Glutamatergic neuron (in vitro differentiated cells): Measurements from ENCODE around the gene CRHR2. TPM values are rescaled to one million over a fixed set of nuclear protein-coding genes. Genes with fewer than 3 reads are reported as not detected.

Source experiments
- DNase-seq: peaks from one replicate; pipeline ENCODE4 v3.0.0; 2022
- H3K27ac Mint-ChIP-seq: one replicate; pipeline ENCODE4 v1.8.0; 2020; ENCODE audit warnings: mild to moderate bottlenecking, mixed read lengths, inconsistent platforms; ENCODE audit not compliant: unreplicated experiment
- H3K27me3 Mint-ChIP-seq: one replicate; pipeline ENCODE4 v1.8.0; 2020; ENCODE audit warnings: mild to moderate bottlenecking, moderate library complexity, mixed read lengths, inconsistent platforms; ENCODE audit not compliant: unreplicated experiment
- H3K36me3 Mint-ChIP-seq: one replicate; pipeline ENCODE4 v1.8.0; 2020; ENCODE audit warnings: mild to moderate bottlenecking, mixed read lengths, inconsistent platforms; ENCODE audit not compliant: unreplicated experiment
- H3K4me1 Mint-ChIP-seq: one replicate; pipeline ENCODE4 v1.8.0; 2020; ENCODE audit warnings: mild to moderate bottlenecking, low read depth, mixed read lengths, inconsistent platforms; ENCODE audit not compliant: unreplicated experiment
- H3K4me3 Mint-ChIP-seq: one replicate; pipeline ENCODE4 v1.8.0; 2020; ENCODE audit warnings: mild to moderate bottlenecking, mixed read lengths, inconsistent platforms; ENCODE audit not compliant: unreplicated experiment
- H3K9me3 Mint-ChIP-seq: one replicate; pipeline ENCODE4 v1.8.0; 2020; ENCODE audit warnings: mild to moderate bottlenecking, moderate library complexity, mixed read lengths, inconsistent platforms; ENCODE audit not compliant: unreplicated experiment
- total RNA-seq: library from RNA; stranded (reverse); fragmentation: NEBNext Ultra II Directional; extraction: Animal tissue kit (Norgen Biotek cat#: 25700); gene quantifications from one replicate; pipeline ENCODE4 v1.2.1, GENCODE V29; 2021; ENCODE audit not compliant: unreplicated experiment
- TF ChIP-seq, protein P1 (sequence below): fragments of 200-600 bp; sonication (generic); IDR thresholded peaks from one replicate; pipeline ENCODE4 v1.5.0; 2021; ENCODE audit not compliant: partially characterized antibody, unreplicated experiment

Gene CRHR2
- total RNA-seq, 1 donor from 2014 or later: 2.4 TPM

DNA sequence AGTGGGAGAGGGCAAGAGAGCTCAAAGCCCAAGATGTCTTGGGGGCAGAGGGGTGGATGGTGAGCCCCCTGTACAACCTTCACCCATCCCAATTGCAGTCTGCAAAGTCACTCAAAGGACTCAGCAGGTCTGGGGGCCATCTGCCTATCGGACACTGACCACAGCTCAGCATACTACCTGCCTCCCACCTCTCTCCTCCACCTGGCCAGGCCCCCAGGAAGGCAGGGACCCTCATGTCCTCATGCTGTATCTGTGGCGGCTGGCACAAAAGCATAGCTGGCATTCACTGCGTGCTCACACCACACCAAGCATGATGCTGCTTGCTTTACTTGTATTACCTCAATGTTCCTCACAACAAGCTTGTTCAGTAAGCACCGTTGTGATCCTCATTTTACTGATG lies 16.2 kb upstream of the CRHR2 start:
- DNase-seq: no peak
- Mint-ChIP-seq H3K36me3 (no peaks in the 10 kb centered on the region), H3K4me1 (peaks cover 5% of the 10 kb centered on the region), H3K9me3 (peaks cover 5% of the 10 kb centered on the region), H3K27me3 (no peaks in the 10 kb centered on the region), H3K4me3 (no peak overlapping the region), H3K27ac (no peak overlapping the region)
- TF ChIP-seq, protein P1, sequence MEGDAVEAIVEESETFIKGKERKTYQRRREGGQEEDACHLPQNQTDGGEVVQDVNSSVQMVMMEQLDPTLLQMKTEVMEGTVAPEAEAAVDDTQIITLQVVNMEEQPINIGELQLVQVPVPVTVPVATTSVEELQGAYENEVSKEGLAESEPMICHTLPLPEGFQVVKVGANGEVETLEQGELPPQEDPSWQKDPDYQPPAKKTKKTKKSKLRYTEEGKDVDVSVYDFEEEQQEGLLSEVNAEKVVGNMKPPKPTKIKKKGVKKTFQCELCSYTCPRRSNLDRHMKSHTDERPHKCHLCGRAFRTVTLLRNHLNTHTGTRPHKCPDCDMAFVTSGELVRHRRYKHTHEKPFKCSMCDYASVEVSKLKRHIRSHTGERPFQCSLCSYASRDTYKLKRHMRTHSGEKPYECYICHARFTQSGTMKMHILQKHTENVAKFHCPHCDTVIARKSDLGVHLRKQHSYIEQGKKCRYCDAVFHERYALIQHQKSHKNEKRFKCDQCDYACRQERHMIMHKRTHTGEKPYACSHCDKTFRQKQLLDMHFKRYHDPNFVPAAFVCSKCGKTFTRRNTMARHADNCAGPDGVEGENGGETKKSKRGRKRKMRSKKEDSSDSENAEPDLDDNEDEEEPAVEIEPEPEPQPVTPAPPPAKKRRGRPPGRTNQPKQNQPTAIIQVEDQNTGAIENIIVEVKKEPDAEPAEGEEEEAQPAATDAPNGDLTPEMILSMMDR: no peak

DNA sequence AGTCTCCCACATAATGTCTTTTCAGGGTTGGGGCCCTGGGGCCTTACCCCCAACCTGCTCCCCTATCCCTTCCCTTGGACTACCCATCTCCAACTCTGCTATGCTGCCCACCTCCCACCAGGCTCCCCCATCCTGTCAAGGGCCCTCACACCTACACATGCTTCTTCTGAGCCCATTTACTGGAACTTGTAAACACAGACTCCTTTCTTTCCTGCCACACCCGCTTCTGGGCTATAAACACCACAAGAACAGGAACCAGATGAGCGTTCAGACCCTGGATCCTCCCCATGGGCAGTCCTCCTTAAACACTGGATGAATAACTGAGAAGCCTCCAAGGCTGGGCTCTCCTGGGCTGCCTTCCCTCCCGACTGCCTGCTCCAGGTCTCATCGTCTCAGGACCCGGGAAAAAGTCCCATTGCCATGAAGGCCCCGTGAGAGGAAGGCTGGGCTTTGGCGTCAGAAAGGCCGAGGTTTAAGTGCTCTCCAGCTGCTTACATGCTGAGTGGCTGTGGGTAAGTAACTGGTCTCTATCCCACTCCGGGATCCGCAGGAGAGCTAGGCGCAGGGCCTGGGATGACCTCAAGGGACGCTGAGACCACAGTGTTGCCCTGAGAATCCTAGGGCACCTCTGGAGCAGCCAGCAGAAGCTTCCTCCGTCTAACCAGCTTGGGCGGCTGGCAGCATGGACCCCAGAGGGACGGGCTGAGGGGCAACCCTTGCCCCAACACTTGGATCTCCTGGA lies 15.6 kb upstream of the CRHR2 start:
- Mint-ChIP-seq H3K36me3 (no peaks in the 10 kb centered on the region), H3K4me1 (peaks cover 5% of the 10 kb centered on the region), H3K27ac (no peak overlapping the region), H3K27me3 (no peaks in the 10 kb centered on the region), H3K4me3 (no peak overlapping the region), H3K9me3 (peaks cover 5% of the 10 kb centered on the region)
- no peak for DNase-seq
- TF ChIP-seq, protein P1: no peak

DNA sequence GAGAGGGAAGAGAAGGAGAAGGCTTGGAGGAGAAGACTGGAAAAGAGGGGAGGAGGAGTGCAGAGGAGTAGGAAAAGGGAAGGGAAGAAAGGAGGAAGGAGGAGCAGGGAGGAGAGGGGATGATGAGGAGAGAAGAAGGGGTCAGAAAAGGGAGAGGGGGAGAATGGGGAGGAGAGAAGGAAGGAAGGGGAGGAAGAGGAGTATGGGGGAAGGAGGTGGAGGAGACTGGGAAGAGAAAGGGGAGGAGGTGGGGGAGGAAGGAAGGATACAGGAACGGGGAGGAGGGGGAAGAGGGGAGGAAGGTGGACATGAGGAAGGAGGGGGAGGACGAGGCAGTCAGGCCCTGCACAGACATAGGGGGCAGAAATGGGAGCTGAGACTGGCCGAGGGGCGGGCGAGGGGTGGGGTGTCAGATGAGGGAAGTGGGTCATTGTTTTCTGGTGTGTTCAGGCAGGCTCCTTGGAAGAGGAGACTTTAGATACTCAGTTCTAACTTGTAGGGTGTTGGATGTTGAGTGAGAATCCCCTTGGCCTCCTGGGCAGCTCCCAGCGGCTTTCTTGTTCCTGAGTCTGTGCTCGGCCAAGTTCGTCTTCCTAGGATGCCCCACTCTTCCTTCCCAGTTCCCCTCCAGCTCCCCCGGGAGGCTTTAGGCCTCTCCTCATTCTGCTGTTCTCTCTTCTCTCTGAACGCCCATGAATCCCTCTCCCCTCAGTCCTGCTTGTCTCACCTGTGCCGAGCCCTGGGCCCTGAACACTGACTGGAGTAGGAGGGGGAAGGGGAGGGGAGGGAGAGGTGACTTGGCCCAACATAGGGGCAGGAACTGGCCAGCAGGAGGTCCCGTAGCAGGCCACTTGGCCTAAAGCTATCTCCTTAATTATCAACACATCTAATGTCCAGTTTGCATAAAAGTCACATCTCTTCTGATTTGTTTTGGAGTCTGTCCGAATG lies 12.8 kb upstream of the CRHR2 start:
- H3K4me3 Mint-ChIP-seq: no peak overlapping the region
- peaks cover 3% of the 10 kb centered on the region for H3K9me3 Mint-ChIP-seq
- H3K27me3 Mint-ChIP-seq: no peaks in the 10 kb centered on the region
- peaks cover 3% of the 10 kb centered on the region for H3K36me3 Mint-ChIP-seq
- H3K4me1 Mint-ChIP-seq: peaks cover 3% of the 10 kb centered on the region
- H3K27ac Mint-ChIP-seq: no peak overlapping the region
- no peak for DNase-seq
- TF ChIP-seq, protein P1: no peak

DNA sequence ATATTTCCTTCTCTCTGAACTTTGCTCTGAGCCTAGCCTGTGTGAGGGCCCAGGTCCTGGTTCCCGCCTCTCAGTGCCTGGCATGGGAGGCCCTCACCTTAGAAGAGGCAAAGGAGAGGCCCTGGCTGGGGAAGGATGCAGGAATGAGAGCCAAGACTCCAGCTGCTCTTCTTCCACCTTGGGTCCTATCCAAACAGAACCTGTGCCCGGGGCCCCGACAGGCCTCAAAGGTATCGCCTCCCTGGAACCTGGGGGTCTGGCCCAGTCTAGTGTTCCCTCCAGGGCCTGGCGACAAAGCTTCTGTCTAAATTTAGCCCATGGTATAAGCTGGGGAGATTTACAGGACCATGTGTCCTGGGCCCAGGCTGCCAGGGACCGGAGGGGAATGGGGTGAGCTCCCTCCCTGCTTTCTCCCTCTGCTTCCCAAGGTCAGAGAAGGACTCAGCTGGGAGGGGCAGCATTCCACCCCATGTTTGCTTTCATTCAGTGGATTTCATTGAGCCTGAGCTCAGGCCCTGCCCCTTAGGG lies 12.0 kb upstream of the CRHR2 start:
- peaks cover 3% of the 10 kb centered on the region for H3K4me1 Mint-ChIP-seq
- peaks cover 6% of the 10 kb centered on the region for H3K36me3 Mint-ChIP-seq
- no peak overlapping the region for H3K4me3 Mint-ChIP-seq
- H3K27ac Mint-ChIP-seq: no peak overlapping the region
- DNase-seq: no peak
- no peaks in the 10 kb centered on the region for H3K27me3 Mint-ChIP-seq
- TF ChIP-seq, protein P1: no peak
- H3K9me3 Mint-ChIP-seq: peaks cover 3% of the 10 kb centered on the region
